Liver (tissue), 9 donors: ENCODE data around the gene C1S. TPM values are rescaled to one million over a fixed set of nuclear protein-coding genes. Genes with fewer than 3 reads are reported as not detected.

ENCODE experiments used
- DNase-seq: peaks from one replicate; pipeline ENCODE4 v3.0.0-alpha.2; 2017; ENCODE audit warnings: low spot score
- H3K27ac ChIP-seq, 2 donors: one replicate each; pipeline ENCODE4 v1.7.0; 2013; ENCODE audit warnings: inconsistent platforms in 2 of 2, low read length in 2 of 2, control low read depth in 1 of 2, low read depth in 1 of 2, mild to moderate bottlenecking in 1 of 2
- H3K27me3 ChIP-seq, 4 donors: one replicate each; pipeline versions ENCODE4 v1.6.1 to v1.7.0; 2013; ENCODE audit warnings: low read length in 3 of 4, inconsistent platforms in 1 of 4, mild to moderate bottlenecking in 1 of 4, moderate library complexity in 1 of 4; ENCODE audit not compliant: control insufficient read depth in 4 of 4, insufficient read depth in 4 of 4
- H3K36me3 ChIP-seq, 4 donors: one replicate each; pipeline versions ENCODE4 v1.6.1 to v1.7.0; 2013; ENCODE audit warnings: low read length in 3 of 4, mild to moderate bottlenecking in 3 of 4, low read depth in 1 of 4, moderate library complexity in 1 of 4; ENCODE audit not compliant: control insufficient read depth in 4 of 4, insufficient read depth in 3 of 4
- H3K4me1 ChIP-seq, 4 donors: one replicate each; pipeline versions ENCODE4 v1.6.1 to v1.7.0; 2013; ENCODE audit warnings: low read length in 3 of 4, mild to moderate bottlenecking in 3 of 4, moderate library complexity in 1 of 4; ENCODE audit not compliant: control insufficient read depth in 4 of 4, insufficient read depth in 4 of 4
- H3K4me3 ChIP-seq, 3 donors: one replicate each; pipeline versions ENCODE4 v1.6.1 to v1.7.0; 2013; ENCODE audit warnings: low read length in 3 of 3, control low read depth in 1 of 3, low read depth in 1 of 3, mild to moderate bottlenecking in 1 of 3
- H3K9ac ChIP-seq, 2 donors: one replicate each; pipeline ENCODE4 v1.7.0; 2013; ENCODE audit warnings: low read length in 2 of 2, mild to moderate bottlenecking in 2 of 2, moderate library complexity in 2 of 2, control low read depth in 1 of 2, low read depth in 1 of 2
- H3K9me3 ChIP-seq, 4 donors: one replicate each; pipeline versions ENCODE4 v1.6.1 to v1.7.0; 2013; ENCODE audit warnings: low read length in 3 of 4; ENCODE audit not compliant: control insufficient read depth in 4 of 4
- EGR1 ChIP-seq, 2 donors: IDR thresholded peaks; 2 replicates each; pipeline ENCODE4 v1.6.1; 2016 to 2018; ENCODE audit warnings: antibody characterized with exemption in 2 of 2, low read depth in 2 of 2
- FOXA2 ChIP-seq: IDR thresholded peaks from 2 replicates; pipeline ENCODE4 v1.6.1; 2016; ENCODE audit warnings: antibody characterized with exemption
- GABPA ChIP-seq, 2 donors: IDR thresholded peaks in 1 of 2; conservative IDR thresholded peaks in 1 of 2; 2 replicates each; pipeline ENCODE4 v1.6.1; 2016; ENCODE audit warnings: antibody characterized with exemption in 2 of 2, mild to moderate bottlenecking in 1 of 2, moderate library complexity in 1 of 2
- HNF4A ChIP-seq, 2 donors: conservative IDR thresholded peaks; 2 replicates each; pipeline ENCODE4 v1.6.1; 2016; ENCODE audit warnings: antibody characterized with exemption in 2 of 2, mild to moderate bottlenecking in 2 of 2
- HNF4G ChIP-seq: IDR thresholded peaks from 2 replicates; pipeline ENCODE4 v1.6.1; 2016; ENCODE audit warnings: antibody characterized with exemption
- NR2F2 ChIP-seq: IDR thresholded peaks from 2 replicates; pipeline ENCODE4 v1.6.1; 2016; ENCODE audit warnings: antibody characterized with exemption
- RXRA ChIP-seq, 2 donors: IDR thresholded peaks; 2 replicates each; pipeline ENCODE4 v1.6.1; 2017 to 2018; ENCODE audit warnings: antibody characterized with exemption in 2 of 2, mild to moderate bottlenecking in 1 of 2
- SP1 ChIP-seq: IDR thresholded peaks from 2 replicates; pipeline ENCODE4 v1.6.1; 2018; ENCODE audit warnings: antibody characterized with exemption, mild to moderate bottlenecking
- TAF1 ChIP-seq: conservative IDR thresholded peaks from 2 replicates; pipeline ENCODE4 v1.6.1; 2016; ENCODE audit warnings: antibody characterized with exemption, mild to moderate bottlenecking
- WGBS: extraction: QIAGEN DNeasy Blood & Tissue Kit; methylation state at CpG from one replicate; pipeline ENCODE4 v1.1.7; 2013; 5-methylcytosine and 5-hydroxymethylcytosine counted together
- polyA plus RNA-seq, 2 donors: library from polyadenylated mRNA; stranded (reverse) in 1 of 2; unstranded in 1 of 2; fragments of 200-250 nt in 1 of 2; fragments of >200 nt in 1 of 2; fragmentation: Nextera tagmentation in 1 of 2; extraction: Ambion mirVana in 1 of 2; gene quantifications; one replicate each; pipeline versions ENCODE4 v1.2.1 to v1.2.3, GENCODE V29; 2013 to 2015
- total RNA-seq, 2 donors: library from RNA; depleted of rRNA; stranded (reverse); fragments of >200 nt; gene quantifications; one replicate each; pipeline ENCODE4 v1.2.3, GENCODE V29; 2014
- TF ChIP-seq, protein P1 (sequence below): IDR thresholded peaks from 2 replicates; pipeline ENCODE4 v1.6.1; 2016; ENCODE audit warnings: antibody characterized with exemption
- TF ChIP-seq, protein P2 (sequence below): IDR thresholded peaks from 2 replicates; pipeline ENCODE4 v1.6.1; 2016; ENCODE audit warnings: antibody characterized with exemption
- TF ChIP-seq, protein P3 (sequence below): fragments of 150-350 bp; IDR thresholded peaks from 2 replicates; pipeline ENCODE4 v1.5.1; 2017; ENCODE audit warnings: improper control_type of control experiment, low read depth, low read length; ENCODE audit not compliant: missing input control
- TF ChIP-seq, protein P4 (sequence below): IDR thresholded peaks from 2 replicates; pipeline ENCODE4 v1.6.1; 2016; ENCODE audit warnings: antibody characterized with exemption
- donor health status: healthy.
- donor health status: healthy.
- donor health status: healthy.
- donor health status: healthy.
- donor health status: healthy.

C1S gene
- total and polyA plus RNA-seq, 4 donors: 267 to 2,029 (median 1,568) TPM

DNA sequence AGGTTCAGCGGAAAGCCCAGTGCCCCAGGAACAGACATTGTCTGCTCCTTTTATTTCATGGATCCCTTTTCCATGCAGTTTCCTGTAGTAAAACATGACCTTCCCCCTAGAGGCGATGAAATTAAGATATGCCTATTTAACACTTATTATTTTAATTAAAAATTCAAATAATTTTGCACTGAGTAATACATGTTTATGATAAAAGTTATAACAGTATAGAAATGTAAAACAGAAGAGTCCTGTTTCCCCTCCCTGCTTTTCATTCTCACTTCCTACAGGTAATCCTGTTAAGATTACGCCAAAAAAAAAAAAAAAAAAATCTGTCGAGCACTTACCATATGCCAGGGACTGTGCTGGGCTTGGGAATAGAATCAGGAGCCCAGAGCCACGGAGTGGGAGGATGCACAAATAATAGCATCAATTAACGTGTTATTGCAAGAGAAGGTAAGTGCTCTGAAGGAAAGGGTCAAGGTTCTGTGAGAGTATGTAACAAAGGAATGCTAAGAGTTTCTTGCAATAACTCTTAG is 41.4 kb upstream of the C1S start:
- Histone ChIP-seq H3K4me1 (peaks cover 6 to 34% (median 23%) of the 10 kb centered on the region in 4 donors), H3K9ac (peak overlapping the region; percentile 25 to 89), H3K36me3 (peaks cover 2 to 8% (median 3%) of the 10 kb centered on the region in 4 donors), H3K27ac (peak overlapping the region; percentile 94 to 97), H3K27me3 (no peaks in the 10 kb centered on the region), H3K9me3 (no peaks in the 10 kb centered on the region), H3K4me3 (peak overlapping the region in 1 of 3 donors; percentile 93)
- WGBS: 6% methylated on average over 6 of the region's 6 CpGs
- no peak for DNase-seq
- TF ChIP-seq NR2F2 (no peak), EGR1 (IDR thresholded peaks at IDR 0.05; ENCODE audit: low read depth in 2 of 2) (no peak), HNF4A (conservative IDR thresholded peaks at IDR 0.05) (no peak), GABPA (IDR thresholded peaks at IDR 0.05 in 1 of 2, conservative IDR thresholded peaks at IDR 0.05 in 1 of 2) (no peak), SP1 (no peak), RXRA (IDR thresholded peaks at IDR 0.05) (no peak), FOXA2 (no peak), TAF1 (no peak)
- TF ChIP-seq, protein P1, sequence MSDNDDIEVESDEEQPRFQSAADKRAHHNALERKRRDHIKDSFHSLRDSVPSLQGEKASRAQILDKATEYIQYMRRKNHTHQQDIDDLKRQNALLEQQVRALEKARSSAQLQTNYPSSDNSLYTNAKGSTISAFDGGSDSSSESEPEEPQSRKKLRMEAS: no peak
- TF ChIP-seq, protein P2, sequence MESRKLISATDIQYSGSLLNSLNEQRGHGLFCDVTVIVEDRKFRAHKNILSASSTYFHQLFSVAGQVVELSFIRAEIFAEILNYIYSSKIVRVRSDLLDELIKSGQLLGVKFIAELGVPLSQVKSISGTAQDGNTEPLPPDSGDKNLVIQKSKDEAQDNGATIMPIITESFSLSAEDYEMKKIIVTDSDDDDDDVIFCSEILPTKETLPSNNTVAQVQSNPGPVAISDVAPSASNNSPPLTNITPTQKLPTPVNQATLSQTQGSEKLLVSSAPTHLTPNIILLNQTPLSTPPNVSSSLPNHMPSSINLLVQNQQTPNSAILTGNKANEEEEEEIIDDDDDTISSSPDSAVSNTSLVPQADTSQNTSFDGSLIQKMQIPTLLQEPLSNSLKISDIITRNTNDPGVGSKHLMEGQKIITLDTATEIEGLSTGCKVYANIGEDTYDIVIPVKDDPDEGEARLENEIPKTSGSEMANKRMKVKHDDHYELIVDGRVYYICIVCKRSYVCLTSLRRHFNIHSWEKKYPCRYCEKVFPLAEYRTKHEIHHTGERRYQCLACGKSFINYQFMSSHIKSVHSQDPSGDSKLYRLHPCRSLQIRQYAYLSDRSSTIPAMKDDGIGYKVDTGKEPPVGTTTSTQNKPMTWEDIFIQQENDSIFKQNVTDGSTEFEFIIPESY: no peak
- TF ChIP-seq, protein P3, sequence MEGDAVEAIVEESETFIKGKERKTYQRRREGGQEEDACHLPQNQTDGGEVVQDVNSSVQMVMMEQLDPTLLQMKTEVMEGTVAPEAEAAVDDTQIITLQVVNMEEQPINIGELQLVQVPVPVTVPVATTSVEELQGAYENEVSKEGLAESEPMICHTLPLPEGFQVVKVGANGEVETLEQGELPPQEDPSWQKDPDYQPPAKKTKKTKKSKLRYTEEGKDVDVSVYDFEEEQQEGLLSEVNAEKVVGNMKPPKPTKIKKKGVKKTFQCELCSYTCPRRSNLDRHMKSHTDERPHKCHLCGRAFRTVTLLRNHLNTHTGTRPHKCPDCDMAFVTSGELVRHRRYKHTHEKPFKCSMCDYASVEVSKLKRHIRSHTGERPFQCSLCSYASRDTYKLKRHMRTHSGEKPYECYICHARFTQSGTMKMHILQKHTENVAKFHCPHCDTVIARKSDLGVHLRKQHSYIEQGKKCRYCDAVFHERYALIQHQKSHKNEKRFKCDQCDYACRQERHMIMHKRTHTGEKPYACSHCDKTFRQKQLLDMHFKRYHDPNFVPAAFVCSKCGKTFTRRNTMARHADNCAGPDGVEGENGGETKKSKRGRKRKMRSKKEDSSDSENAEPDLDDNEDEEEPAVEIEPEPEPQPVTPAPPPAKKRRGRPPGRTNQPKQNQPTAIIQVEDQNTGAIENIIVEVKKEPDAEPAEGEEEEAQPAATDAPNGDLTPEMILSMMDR: no peak

DNA sequence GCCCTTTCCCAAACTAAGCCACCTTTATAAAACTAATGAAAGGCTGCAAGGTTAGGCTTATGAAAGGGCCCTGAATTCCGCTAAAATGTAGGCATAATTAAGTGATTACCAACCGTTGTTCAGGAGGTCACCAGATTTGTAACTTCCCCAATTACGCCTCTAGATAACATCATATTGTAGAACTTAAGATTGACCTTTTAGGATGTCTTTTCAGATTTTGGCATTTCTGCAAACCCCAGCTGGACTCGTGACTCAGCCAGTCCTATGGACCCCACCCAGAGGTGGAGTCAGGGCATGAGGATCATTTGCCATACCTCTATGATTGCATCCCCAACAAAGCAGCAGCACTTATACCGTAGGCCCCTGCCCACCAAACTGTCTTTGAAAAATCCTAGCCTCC is 38.6 kb upstream of the C1S start:
- no peak overlapping the region for H3K27ac ChIP-seq
- 82% methylated on average over 5 of the region's 5 CpGs for WGBS

More for the DNA sequence above, 38.6 kb upstream of the C1S start:
- Histone ChIP-seq H3K36me3 (no peaks in the 10 kb centered on the region), H3K27me3 (no peaks in the 10 kb centered on the region), H3K9ac (no peak overlapping the region), H3K4me3 (no peak overlapping the region), H3K9me3 (no peaks in the 10 kb centered on the region), H3K4me1 (peaks cover 0 to 11% (median 5%) of the 10 kb centered on the region in 4 donors)
- no peak for TF ChIP-seq NR2F2
- no peak for TF ChIP-seq HNF4G
- TF ChIP-seq, protein P4, sequence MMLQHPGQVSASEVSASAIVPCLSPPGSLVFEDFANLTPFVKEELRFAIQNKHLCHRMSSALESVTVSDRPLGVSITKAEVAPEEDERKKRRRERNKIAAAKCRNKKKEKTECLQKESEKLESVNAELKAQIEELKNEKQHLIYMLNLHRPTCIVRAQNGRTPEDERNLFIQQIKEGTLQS: no peak
- TF ChIP-seq, protein P2: no peak
- no peak for TF ChIP-seq HNF4A (conservative IDR thresholded peaks at IDR 0.05)
- no peak for TF ChIP-seq RXRA (IDR thresholded peaks at IDR 0.05)
- DNase-seq: no peak
